NCI-H748 (cell line): ENCODE results near the gene OR2F2.

Source experiments
- DNase-seq: peaks from one replicate; lab custom pipeline; 2025; ENCODE audit not compliant: unreplicated experiment; lab: John Stamatoyannopoulos, UW

Gene OR2F2

GRCh38 chr7:143975617-143976016 lies 40.6 kb downstream of the OR2F2 start:
- no peak for DNase-seq

DNA sequence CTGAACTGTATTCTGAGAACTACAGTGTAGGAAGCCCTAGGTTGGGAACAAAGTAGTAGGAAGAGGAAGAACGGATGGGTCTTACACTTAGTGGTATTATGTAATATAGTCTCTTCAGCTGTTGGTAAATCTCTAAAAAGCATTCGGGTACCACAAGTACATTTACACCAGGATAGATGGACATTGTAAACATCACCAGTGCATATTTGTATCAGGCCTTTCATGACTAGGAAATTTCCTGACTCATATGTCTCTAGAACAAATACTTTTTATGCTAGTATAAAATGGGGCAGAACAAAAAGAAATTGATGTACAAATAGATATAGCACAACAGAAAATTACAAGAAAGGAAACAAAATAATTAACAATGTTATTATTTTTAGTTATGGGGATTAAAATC lies 43.6 kb downstream of the OR2F2 start:
- DNase-seq, result no peak

GRCh38 chr7:143979359-143979758 lies 44.3 kb downstream of the OR2F2 start:
- no peak for DNase-seq

DNA sequence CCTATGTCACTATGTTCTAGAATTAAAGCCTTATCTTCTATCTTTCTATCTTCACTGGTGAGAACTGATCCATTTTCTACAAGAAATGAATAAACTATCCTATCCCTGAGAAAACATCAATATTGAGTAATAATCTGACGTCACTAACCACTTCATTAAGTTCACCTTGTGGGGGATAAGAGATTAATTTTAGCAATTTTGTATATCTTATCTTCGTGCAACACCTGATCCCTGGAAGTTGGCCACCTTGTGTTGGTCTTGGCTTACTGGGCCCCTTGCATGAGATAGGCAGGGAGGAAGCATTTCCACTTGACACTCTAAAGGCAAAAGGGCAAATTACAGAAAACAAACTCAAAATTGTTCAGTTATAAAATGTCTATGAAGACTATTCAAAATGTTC lies 45.0 kb downstream of the OR2F2 start:
- no peak for DNase-seq

DNA sequence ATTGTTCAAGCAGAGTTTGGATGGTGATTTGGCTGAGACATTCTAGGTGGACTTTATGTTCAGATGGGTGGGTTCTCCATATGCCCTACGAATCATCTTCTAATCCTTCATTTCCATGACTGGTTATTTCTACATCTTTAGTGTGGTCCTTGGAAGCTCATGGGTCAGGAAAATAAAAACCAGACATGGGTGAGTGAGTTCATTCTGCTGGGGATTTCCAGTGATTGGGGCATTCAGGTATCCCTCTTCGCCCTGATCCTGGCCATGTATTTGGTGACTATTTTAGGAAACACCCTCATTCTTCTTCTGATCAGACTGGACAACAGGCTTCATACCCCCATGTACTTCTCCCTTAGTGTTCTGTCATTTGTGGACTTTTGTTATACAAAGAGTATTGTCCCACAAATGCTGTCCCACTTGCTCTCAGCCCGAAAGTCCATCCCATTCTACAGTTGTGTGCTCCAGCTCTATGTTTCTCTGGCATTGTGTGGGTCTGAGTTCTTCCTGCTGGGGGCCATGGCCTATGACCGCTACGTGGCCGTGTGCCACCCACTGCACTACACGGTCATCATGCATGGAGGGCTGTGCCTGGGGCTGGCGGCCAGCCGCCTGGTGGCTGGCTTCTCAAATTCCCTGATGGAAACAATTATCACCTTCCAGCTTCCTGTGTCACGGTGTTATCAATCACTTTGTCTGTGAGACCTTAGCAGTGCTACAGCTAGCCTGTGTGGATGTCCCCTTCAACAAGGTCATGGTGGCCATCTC lies 45.9 kb downstream of the OR2F2 start:
- no peak for DNase-seq

DNA sequence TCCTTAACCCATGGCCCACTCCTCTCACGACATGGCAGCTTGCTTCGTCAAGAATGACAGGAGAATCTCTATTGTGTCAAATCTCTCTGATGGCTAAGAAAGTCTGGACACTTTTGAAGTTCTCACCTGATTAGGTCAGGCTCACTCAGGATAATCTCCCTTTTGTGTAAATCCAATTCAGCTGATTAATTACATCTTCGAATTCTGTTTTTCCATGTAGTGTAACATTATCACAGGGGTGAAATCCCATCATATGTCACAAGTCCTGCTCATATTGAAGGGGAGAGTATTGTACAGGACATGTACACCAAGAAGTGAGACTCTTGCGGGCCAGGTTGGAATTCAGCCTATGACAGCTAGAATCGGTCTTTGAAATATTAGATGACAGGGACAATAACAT lies 48.9 kb downstream of the OR2F2 start:
- no peak for DNase-seq
